ENCODE results near the gene VIPR2.
A peak's percentile ranks its signal among the peaks of the same experiment; 100 is the strongest.

VIPR2 gene

DNA sequence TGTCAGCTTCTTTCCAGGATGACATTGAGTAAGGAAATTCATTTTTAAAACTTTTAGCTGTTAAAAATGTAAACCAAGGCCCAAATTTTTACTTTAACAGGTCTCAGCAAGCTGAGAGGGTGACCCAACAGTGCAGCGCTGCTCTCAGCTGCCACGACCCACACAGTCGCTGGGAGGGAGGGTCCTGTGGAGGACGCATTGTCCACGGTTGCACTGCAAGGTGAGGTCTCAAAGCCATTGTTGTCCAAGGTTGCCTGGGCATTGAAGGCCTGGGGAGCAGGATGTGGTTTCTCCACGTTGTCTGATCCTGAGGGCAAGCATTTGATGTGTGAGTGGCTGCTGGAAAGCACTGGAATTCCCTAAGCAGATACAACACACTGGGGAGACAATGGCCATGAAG, 15.1 kb upstream of the VIPR2 start:
- Histone ChIP-seq H3K36me3 (no peaks in the 10 kb centered on the region), H3K27me3 (no peaks in the 10 kb centered on the region), H3K4me1 (no peaks in the 10 kb centered on the region), H3K4me3 (no peak overlapping the region), H3K27ac (no peak overlapping the region), H3K9me3 (no peaks in the 10 kb centered on the region)
- intact Hi-C loops (cut with DNase I; ENCODE audit: low total_unique reads): no loop called here
- TF ChIP-seq, protein P1, sequence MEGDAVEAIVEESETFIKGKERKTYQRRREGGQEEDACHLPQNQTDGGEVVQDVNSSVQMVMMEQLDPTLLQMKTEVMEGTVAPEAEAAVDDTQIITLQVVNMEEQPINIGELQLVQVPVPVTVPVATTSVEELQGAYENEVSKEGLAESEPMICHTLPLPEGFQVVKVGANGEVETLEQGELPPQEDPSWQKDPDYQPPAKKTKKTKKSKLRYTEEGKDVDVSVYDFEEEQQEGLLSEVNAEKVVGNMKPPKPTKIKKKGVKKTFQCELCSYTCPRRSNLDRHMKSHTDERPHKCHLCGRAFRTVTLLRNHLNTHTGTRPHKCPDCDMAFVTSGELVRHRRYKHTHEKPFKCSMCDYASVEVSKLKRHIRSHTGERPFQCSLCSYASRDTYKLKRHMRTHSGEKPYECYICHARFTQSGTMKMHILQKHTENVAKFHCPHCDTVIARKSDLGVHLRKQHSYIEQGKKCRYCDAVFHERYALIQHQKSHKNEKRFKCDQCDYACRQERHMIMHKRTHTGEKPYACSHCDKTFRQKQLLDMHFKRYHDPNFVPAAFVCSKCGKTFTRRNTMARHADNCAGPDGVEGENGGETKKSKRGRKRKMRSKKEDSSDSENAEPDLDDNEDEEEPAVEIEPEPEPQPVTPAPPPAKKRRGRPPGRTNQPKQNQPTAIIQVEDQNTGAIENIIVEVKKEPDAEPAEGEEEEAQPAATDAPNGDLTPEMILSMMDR (IDR thresholded peaks at IDR 0.05): no peak
- DNase-seq: no peak

DNA sequence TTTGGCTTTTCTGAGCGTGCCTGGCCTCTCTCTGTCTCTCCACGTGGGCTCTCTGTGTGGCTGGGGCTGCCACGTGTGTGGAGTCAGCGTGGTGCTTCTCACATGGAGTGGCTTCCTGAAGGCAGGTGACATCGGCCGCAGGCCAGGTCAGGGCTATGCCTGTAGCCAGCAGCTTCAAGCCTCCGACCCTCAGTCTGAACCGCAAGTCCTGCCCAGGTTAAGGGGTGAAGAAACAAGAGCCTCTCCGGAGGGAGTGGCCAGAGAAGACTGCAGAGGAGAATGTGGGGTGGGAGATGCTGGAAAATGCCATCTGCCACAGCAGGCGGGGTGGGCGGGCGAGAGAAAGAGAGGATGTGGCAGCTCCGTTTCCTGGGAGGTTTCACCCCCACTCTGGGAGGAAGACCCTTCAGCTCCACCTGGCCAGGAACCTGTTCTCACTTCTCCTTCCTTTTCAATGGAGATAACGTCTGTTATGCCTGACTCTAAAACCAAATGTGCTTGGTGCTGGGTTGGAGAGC, 14.3 kb upstream of the VIPR2 start:
- peak in 1 of 2 donors; percentile 48 for DNase-seq
- no peaks in the 10 kb centered on the region for H3K9me3 ChIP-seq
- no peak overlapping the region for H3K27ac ChIP-seq
- intact Hi-C loops (cut with DNase I; ENCODE audit: low total_unique reads): no loop called here
- no peaks in the 10 kb centered on the region for H3K4me1 ChIP-seq
- no peaks in the 10 kb centered on the region for H3K36me3 ChIP-seq
- TF ChIP-seq, protein P1 (IDR thresholded peaks at IDR 0.05): no peak
- H3K4me3 ChIP-seq: no peak overlapping the region
- H3K27me3 ChIP-seq: no peaks in the 10 kb centered on the region

DNA sequence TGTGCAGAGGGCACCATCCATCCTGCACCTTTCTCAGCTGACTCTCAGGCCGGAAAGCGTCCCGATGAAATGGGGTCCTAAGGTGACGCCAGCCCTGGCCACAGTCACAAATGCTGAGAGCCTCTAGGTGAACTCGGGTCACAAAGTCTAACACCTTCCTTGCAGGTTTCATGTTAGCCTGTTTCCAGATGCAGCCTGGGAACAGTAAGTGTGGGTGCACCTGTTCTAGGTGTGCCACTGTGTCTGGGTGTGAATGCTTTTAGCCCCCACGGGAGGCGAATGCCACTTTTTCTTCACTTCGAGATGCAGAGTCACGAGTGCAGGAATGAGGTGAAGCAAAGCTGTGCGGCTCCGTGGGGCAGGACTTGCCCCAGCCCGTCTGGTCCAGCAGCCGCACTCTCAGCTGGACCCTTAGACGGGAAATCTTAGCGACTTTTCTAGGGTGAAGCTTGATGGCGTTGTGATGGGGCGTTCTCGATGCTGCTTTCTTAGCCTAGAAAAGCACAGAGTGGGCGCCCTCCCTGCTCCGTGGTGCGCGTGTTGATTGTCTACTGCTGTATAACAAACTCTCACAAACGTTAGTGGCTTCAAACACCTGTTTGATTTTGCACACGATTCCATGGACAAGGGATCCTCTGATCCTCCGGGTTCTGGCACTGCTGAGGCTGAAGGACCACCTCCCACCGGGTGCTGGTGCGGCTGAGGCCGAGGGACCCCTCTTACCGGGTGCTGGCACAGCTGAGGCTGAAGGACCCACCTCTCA, 13.6 kb upstream of the VIPR2 start:
- DNase-seq: peak in 1 of 2 donors; percentile 33
- Histone ChIP-seq H3K4me1 (no peaks in the 10 kb centered on the region), H3K4me3 (no peak overlapping the region), H3K27me3 (no peaks in the 10 kb centered on the region), H3K27ac (no peak overlapping the region), H3K36me3 (no peaks in the 10 kb centered on the region), H3K9me3 (no peaks in the 10 kb centered on the region)
- intact Hi-C loops (cut with DNase I; ENCODE audit: low total_unique reads): no loop called here
- TF ChIP-seq, protein P1 (IDR thresholded peaks at IDR 0.05): no peak

DNA sequence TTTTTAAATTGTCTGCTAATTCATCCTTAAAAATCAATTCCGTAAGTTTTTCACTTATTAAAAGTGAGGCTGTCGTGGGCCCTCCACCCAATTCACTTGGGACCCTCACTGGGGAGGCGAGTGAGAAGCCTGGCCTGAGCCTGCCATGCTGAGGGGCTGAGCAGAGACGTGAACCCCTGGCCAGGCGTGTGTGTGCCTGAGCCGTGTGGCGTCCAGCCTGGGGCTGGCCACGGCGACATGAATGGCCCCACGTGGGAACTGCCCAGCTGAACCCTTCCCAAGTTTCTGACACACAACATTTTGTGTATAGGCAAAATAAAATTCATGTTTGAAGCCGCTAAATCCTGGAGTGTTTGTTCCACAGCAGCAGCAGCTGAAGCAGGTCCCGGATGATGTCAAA, 13.0 kb upstream of the VIPR2 start:
- Histone ChIP-seq H3K36me3 (no peaks in the 10 kb centered on the region), H3K27me3 (no peaks in the 10 kb centered on the region), H3K27ac (no peak overlapping the region), H3K4me3 (no peak overlapping the region), H3K9me3 (no peaks in the 10 kb centered on the region), H3K4me1 (no peaks in the 10 kb centered on the region)
- intact Hi-C loops (cut with DNase I; ENCODE audit: low total_unique reads): no loop called here
- DNase-seq: no peak
- TF ChIP-seq, protein P1 (IDR thresholded peaks at IDR 0.05): no peak

DNA sequence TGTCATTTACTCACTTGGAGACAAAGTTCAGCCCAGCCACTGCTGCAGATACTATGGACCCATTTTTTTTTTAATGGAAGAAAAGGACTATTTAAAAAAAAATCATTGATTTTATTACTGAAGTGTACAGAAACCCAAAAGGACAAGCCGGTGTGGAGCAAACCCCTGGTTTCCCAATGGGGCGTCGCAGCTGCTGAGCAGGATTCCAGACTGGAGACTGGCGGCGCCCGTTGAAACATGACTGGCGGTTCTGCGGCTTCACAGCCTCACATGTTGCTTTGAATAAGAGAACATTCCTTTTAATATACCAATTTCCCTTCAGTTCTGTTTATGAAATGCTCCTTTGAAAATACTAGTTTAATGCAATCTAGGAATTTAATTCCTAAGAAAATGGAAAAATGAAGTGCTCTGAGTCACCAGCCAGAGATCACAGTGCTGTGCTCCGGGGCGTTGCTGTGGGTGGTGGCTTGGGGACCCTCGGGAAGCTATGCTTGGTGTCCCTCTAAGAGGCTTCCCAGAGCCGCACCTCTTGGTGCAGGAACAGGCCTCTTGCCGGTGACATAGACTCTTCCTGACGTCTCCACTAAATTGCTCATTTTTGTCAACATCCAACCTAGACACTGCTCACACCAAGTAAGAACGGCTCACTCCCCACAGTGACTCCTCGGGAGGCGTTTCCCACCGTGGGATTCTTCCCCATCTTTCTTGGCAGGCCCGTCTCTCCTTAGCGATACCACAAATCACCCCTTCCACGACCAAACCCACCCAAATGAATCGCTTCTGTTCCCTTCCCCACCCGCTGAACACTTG, 12.0 kb upstream of the VIPR2 start:
- Histone ChIP-seq H3K27ac (no peak overlapping the region), H3K4me3 (no peak overlapping the region), H3K36me3 (no peaks in the 10 kb centered on the region), H3K9me3 (no peaks in the 10 kb centered on the region), H3K27me3 (no peaks in the 10 kb centered on the region), H3K4me1 (no peaks in the 10 kb centered on the region)
- TF ChIP-seq, protein P1 (IDR thresholded peaks at IDR 0.05): no peak
- intact Hi-C loops (cut with DNase I; ENCODE audit: low total_unique reads): no loop called here
- no peak for DNase-seq

Data from tibial artery (tissue), 4 donors.